Endothelial cell of umbilical vein (primary cell): ENCODE data around the gene ATP5PO. TPM values are rescaled to one million over a fixed set of nuclear protein-coding genes. Genes with fewer than 3 reads are reported as not detected.

ENCODE experiments used
- BruUV-seq: library from RNA; stranded (reverse); fragments of 400-500 nt; replicated peaks from 2 replicates; lab custom pipeline; 2021; lab: Mats Ljungman, UMichigan
- CTCF ChIA-PET: fragments of 300-600, 350-600 bp; sonication (Branson Sonifier 250); formaldehyde crosslinking; loops from one replicate; lab custom pipeline; 2021; ENCODE audit warnings: antibody characterized with exemption, inconsistent platforms; lab: Charles Lee
- POLR2A ChIA-PET: fragments of 300-600, 350-600 bp; sonication (Branson Sonifier 250); formaldehyde crosslinking; loops from one replicate; lab custom pipeline; 2021; ENCODE audit warnings: antibody characterized with exemption, inconsistent platforms; lab: Charles Lee
- DNase-seq: peaks from one replicate; pipeline ENCODE4 v3.0.0-alpha.2; 2011; ENCODE audit warnings: low read depth, low spot score
- FAIRE-seq: peaks from 2 replicates; lab custom pipeline; 2011; peaks lifted over from hg19 to GRCh38; lab: Jason Lieb, UNC
- H2AFZ ChIP-seq: 2 replicates; pipeline ENCODE4 v1.6.0; 2012; ENCODE audit warnings: low read depth, low read length, control low read depth, inconsistent platforms
- H3K27ac ChIP-seq: 2 replicates; pipeline ENCODE4 v1.5.1; 2011; ENCODE audit warnings: low read depth, mild to moderate bottlenecking, control low read depth, low read length, moderate library complexity; ENCODE audit not compliant: insufficient read depth
- H3K27me3 ChIP-seq, 2 experiments: 2 replicates each; pipeline versions ENCODE4 v1.6.0 to v1.6.1; 2011; ENCODE audit warnings: low read length in 2 of 2, mixed read lengths in 1 of 2; ENCODE audit not compliant: control insufficient read depth in 2 of 2, insufficient read depth in 2 of 2
- H3K36me3 ChIP-seq, 2 experiments: 2 replicates in 1 of 2; 3 replicates in 1 of 2; pipeline ENCODE4 v1.5.1; 2011; ENCODE audit warnings: low read length in 2 of 2, mild to moderate bottlenecking in 1 of 2, moderate library complexity in 1 of 2; ENCODE audit not compliant: control insufficient read depth in 2 of 2, insufficient read depth in 2 of 2; ENCODE audit errors: extremely low read depth in 1 of 2
- H3K4me1 ChIP-seq: 3 replicates; pipeline ENCODE4 v1.5.1; 2011; ENCODE audit warnings: mild to moderate bottlenecking, low read length; ENCODE audit not compliant: control insufficient read depth, insufficient read depth; ENCODE audit errors: extremely low read depth
- H3K4me2 ChIP-seq: 2 replicates; pipeline ENCODE4 v1.6.1; 2011; ENCODE audit warnings: low read length, control low read depth, mixed read lengths; ENCODE audit not compliant: insufficient read depth
- H3K4me3 ChIP-seq, 3 experiments: fragments of 200-600 bp in 1 of 3; sonication (generic), shearing (Covaris generic) in 1 of 3; replicated peaks in 1 of 3; 2 replicates each; pipeline ENCODE4 v1.5.1; 2011 to 2016; ENCODE audit warnings: control low read depth in 3 of 3, low read length in 3 of 3, mild to moderate bottlenecking in 2 of 3, inconsistent platforms in 1 of 3, low read depth in 1 of 3, moderate library complexity in 1 of 3; ENCODE audit not compliant: insufficient read depth in 1 of 3
- H3K79me2 ChIP-seq: 2 replicates; pipeline ENCODE4 v1.6.0; 2012; ENCODE audit warnings: low read length, inconsistent platforms; ENCODE audit not compliant: control insufficient read depth, insufficient read depth
- H3K9ac ChIP-seq: replicated peaks from 2 replicates; pipeline ENCODE3; 2011; ENCODE audit warnings: low read length, control low read depth; ENCODE audit not compliant: insufficient read depth; ENCODE audit errors: extremely low read depth
- H3K9me1 ChIP-seq: replicated peaks from 3 replicates; pipeline ENCODE4 v1.6.0; 2011; ENCODE audit warnings: mild to moderate bottlenecking, low read length; ENCODE audit not compliant: control insufficient read depth, insufficient read depth; ENCODE audit errors: extremely low read depth
- H3K9me3 ChIP-seq: replicated peaks from 2 replicates; pipeline ENCODE4 v1.5.1; 2012; ENCODE audit warnings: low read length, inconsistent platforms; ENCODE audit not compliant: control insufficient read depth, insufficient read depth
- H4K20me1 ChIP-seq: replicated peaks from 2 replicates; pipeline ENCODE3; 2011; ENCODE audit warnings: mild to moderate bottlenecking, low read length; ENCODE audit not compliant: control insufficient read depth, insufficient read depth; ENCODE audit errors: extremely low read depth
- EZH2 ChIP-seq: IDR thresholded peaks from 2 replicates; pipeline ENCODE4 v1.6.1; 2012; ENCODE audit warnings: borderline replicate concordance, low read depth, mild to moderate bottlenecking, moderate library complexity, low read length, inconsistent platforms; ENCODE audit not compliant: severe bottlenecking
- FOS ChIP-seq: IDR thresholded peaks from 2 replicates; pipeline ENCODE4 v1.6.1; 2011; ENCODE audit warnings: mild to moderate bottlenecking, low read length, moderate library complexity, borderline replicate concordance; ENCODE audit not compliant: insufficient read depth
- GATA2 ChIP-seq: IDR thresholded peaks from 2 replicates; pipeline ENCODE4 v1.7.0; 2011; ENCODE audit warnings: low read depth, mild to moderate bottlenecking, moderate library complexity, mixed read lengths, low read length; ENCODE audit not compliant: insufficient read length, insufficient read depth
- JUN ChIP-seq: IDR thresholded peaks from 2 replicates; pipeline ENCODE4 v1.6.1; 2011; ENCODE audit warnings: borderline replicate concordance, low read depth; ENCODE audit not compliant: insufficient read length, insufficient read depth
- MYC ChIP-seq: IDR thresholded peaks from one replicate; pipeline ENCODE4 v1.6.1; 2011; ENCODE audit warnings: mild to moderate bottlenecking, low read depth, low read length
- POLR2A ChIP-seq: IDR thresholded peaks from 2 replicates; pipeline ENCODE4 v1.6.1; 2012; ENCODE audit warnings: low read depth, mild to moderate bottlenecking, control low read depth, low read length
- POLR2AphosphoS5 ChIP-seq: IDR thresholded peaks from 2 replicates; pipeline ENCODE4 v1.6.1; 2012; ENCODE audit warnings: low read depth, mild to moderate bottlenecking, control low read depth, low read length, moderate library complexity; ENCODE audit not compliant: insufficient read depth
- dilution Hi-C: fragments of 300-500 bp; cut with MboI; formaldehyde crosslinking; loops from one replicate; pipeline ENCODE4 v1.15.0; 2019; ENCODE audit warnings: low sequenced_read_pairs; ENCODE audit not compliant: extremely low pct_ligation_motif_present
- intact Hi-C: fragments of 100-400 bp; cut with micrococcal nuclease; formaldehyde crosslinking; loops from one replicate; pipeline ENCODE4 v1.10.0; 2022
- polyA plus RNA-seq, 4 experiments: library from polyadenylated mRNA; depleted of rRNA in 3 of 4; stranded (reverse) in 3 of 4; unstranded in 1 of 4; fragments of >200 nt; gene quantifications; 2 replicates each; pipeline versions ENCODE4 v1.2.1 to v1.2.3, GENCODE V29; 2011 to 2012; ENCODE audit warnings: missing spikeins in 1 of 4
- total RNA-seq: library from RNA; stranded (reverse); gene quantifications from 2 replicates; pipeline ENCODE4 v1.2.3, GENCODE V29; 2021
- TF ChIP-seq, protein P1 (sequence below): IDR thresholded peaks from 2 replicates; pipeline ENCODE4 v1.6.1; 2011; ENCODE audit not compliant: insufficient read depth, insufficient read length
- TF ChIP-seq, protein P2 (sequence below), 2 donors: IDR thresholded peaks; 1 replicate in 1 of 2; 2 replicates in 1 of 2; pipeline ENCODE4 v1.5.1; 2011; ENCODE audit warnings: low read length in 2 of 2, mild to moderate bottlenecking in 2 of 2, moderate library complexity in 2 of 2, control low read depth in 1 of 2, inconsistent platforms in 1 of 2, low read depth in 1 of 2; ENCODE audit not compliant: insufficient read depth in 1 of 2; ENCODE audit errors: extremely low read depth in 1 of 2

Gene ATP5PO
- total and polyA plus RNA-seq, 2 donors (not counting 3 experiments of a cell fraction or from before 2014, with no cell fraction given) = 187 to 207 TPM

DNA sequence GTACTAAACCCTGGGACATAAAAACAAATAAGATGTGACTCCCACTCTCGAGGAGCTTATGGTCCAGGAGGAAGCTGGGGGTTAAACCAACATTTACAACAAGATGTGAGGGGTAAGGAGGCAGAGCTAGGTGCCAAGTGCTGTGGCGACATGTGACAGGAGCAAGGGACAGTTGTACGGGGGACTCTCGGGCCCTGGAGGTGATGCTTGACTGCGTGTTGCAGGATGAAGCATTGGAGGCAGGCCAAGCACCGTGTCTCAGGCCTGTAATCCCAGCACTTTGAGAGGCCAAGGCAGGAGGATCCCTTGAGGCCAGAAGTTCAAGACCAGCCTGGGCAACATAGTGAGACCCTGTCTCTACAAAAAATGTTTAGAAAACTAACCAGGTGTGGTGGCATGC lies 36.8 kb downstream of the ATP5PO start:
- dilution Hi-C loops (no loop called here), intact Hi-C loops (no loop called here)
- Histone ChIP-seq H3K27ac (no peak overlapping the region), H2AFZ (no peak overlapping the region), H4K20me1 (no peaks in the 10 kb centered on the region), H3K4me2 (no peak overlapping the region), H3K9me1 (no peaks in the 10 kb centered on the region), H3K4me3 (no peak overlapping the region), H3K27me3 (peaks cover 0 to 4% of the 10 kb centered on the region in 2 experiments), H3K9me3 (no peaks in the 10 kb centered on the region), H3K9ac (no peak overlapping the region), H3K36me3 (no peaks in the 10 kb centered on the region), H3K79me2 (no peaks in the 10 kb centered on the region), H3K4me1 (peaks cover 4% of the 10 kb centered on the region)
- POLR2A ChIA-PET = no interaction called here
- DNase-seq = no peak
- no peak for FAIRE-seq
- TF ChIP-seq, protein P1, sequence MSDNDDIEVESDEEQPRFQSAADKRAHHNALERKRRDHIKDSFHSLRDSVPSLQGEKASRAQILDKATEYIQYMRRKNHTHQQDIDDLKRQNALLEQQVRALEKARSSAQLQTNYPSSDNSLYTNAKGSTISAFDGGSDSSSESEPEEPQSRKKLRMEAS = no peak
- no peak for TF ChIP-seq POLR2AphosphoS5
- no peak for TF ChIP-seq EZH2
- TF ChIP-seq, protein P2, sequence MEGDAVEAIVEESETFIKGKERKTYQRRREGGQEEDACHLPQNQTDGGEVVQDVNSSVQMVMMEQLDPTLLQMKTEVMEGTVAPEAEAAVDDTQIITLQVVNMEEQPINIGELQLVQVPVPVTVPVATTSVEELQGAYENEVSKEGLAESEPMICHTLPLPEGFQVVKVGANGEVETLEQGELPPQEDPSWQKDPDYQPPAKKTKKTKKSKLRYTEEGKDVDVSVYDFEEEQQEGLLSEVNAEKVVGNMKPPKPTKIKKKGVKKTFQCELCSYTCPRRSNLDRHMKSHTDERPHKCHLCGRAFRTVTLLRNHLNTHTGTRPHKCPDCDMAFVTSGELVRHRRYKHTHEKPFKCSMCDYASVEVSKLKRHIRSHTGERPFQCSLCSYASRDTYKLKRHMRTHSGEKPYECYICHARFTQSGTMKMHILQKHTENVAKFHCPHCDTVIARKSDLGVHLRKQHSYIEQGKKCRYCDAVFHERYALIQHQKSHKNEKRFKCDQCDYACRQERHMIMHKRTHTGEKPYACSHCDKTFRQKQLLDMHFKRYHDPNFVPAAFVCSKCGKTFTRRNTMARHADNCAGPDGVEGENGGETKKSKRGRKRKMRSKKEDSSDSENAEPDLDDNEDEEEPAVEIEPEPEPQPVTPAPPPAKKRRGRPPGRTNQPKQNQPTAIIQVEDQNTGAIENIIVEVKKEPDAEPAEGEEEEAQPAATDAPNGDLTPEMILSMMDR (IDR thresholded peaks at IDR 0.05; ENCODE audit: extremely low read depth in 1 of 2, insufficient read depth in 1 of 2, low read depth in 1 of 2, low read length in 2 of 2) = no peak
- TF ChIP-seq JUN = no peak
- no peak for TF ChIP-seq GATA2
- TF ChIP-seq POLR2A = no peak
- no peak for TF ChIP-seq FOS
- no peak for TF ChIP-seq MYC
- CTCF ChIA-PET = no interaction called here
- BruUV-seq = no TSS peak
